Lung (tissue), 12 donors: ENCODE measurements around the gene SLC19A1. TPM values are rescaled to one million over a fixed set of nuclear protein-coding genes. Genes with fewer than 3 reads are reported as not detected.

Experiments used
- ATAC-seq: fragments of 200-7000 bp; cut with Tn5 transposase; one replicate; pipeline ENCODE4 v1.9.1; 2020; ENCODE audit warnings: moderate number of reproducible peaks; ENCODE audit not compliant: insufficient read depth, low FRiP score
- DNase-seq, 3 donors: peaks; one replicate each; pipeline ENCODE4 v3.0.0-alpha.2; 2013 to 2017
- H3K27ac ChIP-seq, 2 donors: one replicate each; pipeline ENCODE4 v1.5.1; 2013; ENCODE audit warnings: mild to moderate bottlenecking in 2 of 2, moderate library complexity in 2 of 2, control low read depth in 1 of 2, inconsistent platforms in 1 of 2, low read depth in 1 of 2, low read length in 1 of 2
- H3K27me3 ChIP-seq, 3 donors: one replicate each; pipeline ENCODE4 v1.5.1; 2013; ENCODE audit warnings: low read length in 2 of 3; ENCODE audit not compliant: control insufficient read depth in 3 of 3, insufficient read depth in 3 of 3
- H3K36me3 ChIP-seq, 4 donors: one replicate each; pipeline ENCODE4 v1.5.1; 2013; ENCODE audit warnings: low read length in 4 of 4, mild to moderate bottlenecking in 1 of 4, moderate library complexity in 1 of 4; ENCODE audit not compliant: control insufficient read depth in 4 of 4, insufficient read depth in 4 of 4
- H3K4me1 ChIP-seq, 5 donors: one replicate each; pipeline ENCODE4 v1.5.1; 2013; ENCODE audit warnings: low read length in 5 of 5, mild to moderate bottlenecking in 2 of 5, moderate library complexity in 1 of 5; ENCODE audit not compliant: control insufficient read depth in 5 of 5, insufficient read depth in 5 of 5
- H3K4me3 ChIP-seq: one replicate; pipeline ENCODE4 v1.5.1; 2013; ENCODE audit warnings: mild to moderate bottlenecking, control low read depth, moderate library complexity
- H3K9ac ChIP-seq, 2 donors: one replicate each; pipeline ENCODE4 v1.5.1; 2013; ENCODE audit warnings: low read length in 2 of 2, control low read depth in 1 of 2; ENCODE audit not compliant: insufficient read depth in 1 of 2
- H3K9me3 ChIP-seq, 4 donors: one replicate each; pipeline ENCODE4 v1.5.1; 2013; ENCODE audit warnings: low read length in 3 of 4, mild to moderate bottlenecking in 1 of 4, moderate library complexity in 1 of 4; ENCODE audit not compliant: control insufficient read depth in 4 of 4, insufficient read depth in 3 of 4
- CTCF ChIP-seq: IDR thresholded peaks from 2 replicates; pipeline ENCODE4 v1.5.1; 2012; ENCODE audit warnings: mild to moderate bottlenecking; ENCODE audit errors: control extremely low read depth, extremely low read depth
- WGBS, 2 donors: extraction: QIAGEN DNeasy Blood & Tissue Kit; methylation state at CpG; one replicate each; pipeline ENCODE4 v1.1.7; 2013; 5-methylcytosine and 5-hydroxymethylcytosine counted together
- polyA plus RNA-seq, 2 donors: library from polyadenylated mRNA; stranded (reverse); fragments of 200-250 nt; gene quantifications; one replicate each; pipeline ENCODE4 v1.2.1, GENCODE V29; 2013
- total RNA-seq, 2 donors: library from RNA; depleted of rRNA in 1 of 2; stranded (reverse); fragments of >200 nt in 1 of 2; gene quantifications; one replicate each; pipeline ENCODE4 v1.2.1, GENCODE V29; 2014 to 2021
- donor health status: control.
- donor health status: control.
- donor health status: Bipolar disorder and iron deficiency.
- donor health status: healthy.
- donor health status: DM: yes; HTN: yes; CAD: no.

Gene SLC19A1
- total and polyA plus RNA-seq, 4 donors: 23.8 to 42.0 (median 26.2) TPM

GRCh38 chr21:45576838-45577737 is 34.8 kb upstream of the SLC19A1 start:
- H3K27ac ChIP-seq: no peak overlapping the region
- TF ChIP-seq CTCF: no peak
- H3K4me3 ChIP-seq: no peak overlapping the region
- H3K27me3 ChIP-seq: no peaks in the 10 kb centered on the region
- no peak overlapping the region for H3K9ac ChIP-seq
- no peaks in the 10 kb centered on the region for H3K9me3 ChIP-seq
- DNase-seq (peak in 1 of 3 donors; percentile 12), ATAC-seq (no peak)
- peaks cover 0 to 25% (median 3%) of the 10 kb centered on the region in 5 donors for H3K4me1 ChIP-seq
- H3K36me3 ChIP-seq: no peaks in the 10 kb centered on the region
- WGBS, 2 donors: 82 to 85% methylated on average over 24 of the region's 24 CpGs

DNA sequence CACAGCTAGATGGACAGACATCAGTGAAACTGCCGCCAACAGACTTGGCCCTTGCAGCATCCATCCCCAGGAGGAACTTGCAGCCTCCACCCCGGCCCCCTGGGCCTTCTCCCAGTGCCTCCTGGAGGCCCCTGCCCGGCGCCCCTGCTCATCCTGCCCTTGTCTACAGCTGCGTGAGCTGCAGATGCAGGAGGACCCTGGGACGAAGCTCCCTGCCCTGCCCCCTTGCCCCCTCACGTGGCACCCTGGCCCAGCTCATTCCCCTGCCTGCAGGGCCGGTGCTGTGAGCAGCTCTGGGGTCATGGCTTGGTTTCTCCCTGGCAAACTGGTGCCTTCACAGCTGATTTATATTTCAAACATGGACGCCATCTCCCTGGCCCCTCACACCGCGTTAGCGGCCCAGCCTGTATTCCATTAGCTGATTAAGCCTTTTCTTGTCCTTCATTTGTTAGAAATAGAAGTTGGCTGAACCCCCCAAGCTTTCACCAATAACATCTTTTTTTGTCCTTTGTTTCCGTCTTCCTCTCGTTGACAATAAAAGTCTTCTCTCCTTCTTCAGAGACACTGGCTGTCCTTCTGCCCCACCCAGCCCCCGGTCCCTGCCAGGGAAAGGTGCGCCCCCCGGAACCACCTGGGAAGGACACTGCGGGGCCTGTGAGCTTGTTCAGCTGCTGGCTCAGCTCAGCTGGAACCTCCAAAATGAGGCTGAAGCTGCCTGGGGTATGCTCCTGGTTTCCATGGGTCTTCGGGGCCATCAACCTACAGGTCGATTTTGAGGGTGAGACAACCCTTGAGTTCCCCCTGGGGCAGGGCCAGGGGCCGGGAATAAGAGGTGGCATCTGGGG is 34.0 kb upstream of the SLC19A1 start:
- peak in 1 of 3 donors; percentile 7 for DNase-seq
- Histone ChIP-seq H3K27me3 (no peaks in the 10 kb centered on the region), H3K9ac (no peak overlapping the region), H3K4me1 (peaks cover 0 to 25% (median 3%) of the 10 kb centered on the region in 5 donors), H3K9me3 (no peaks in the 10 kb centered on the region), H3K36me3 (no peaks in the 10 kb centered on the region), H3K4me3 (no peak overlapping the region), H3K27ac (no peak overlapping the region)
- WGBS, 2 donors: 89% methylated on average over 21 of the region's 21 CpGs
- no peak for ATAC-seq
- TF ChIP-seq CTCF: no peak

DNA sequence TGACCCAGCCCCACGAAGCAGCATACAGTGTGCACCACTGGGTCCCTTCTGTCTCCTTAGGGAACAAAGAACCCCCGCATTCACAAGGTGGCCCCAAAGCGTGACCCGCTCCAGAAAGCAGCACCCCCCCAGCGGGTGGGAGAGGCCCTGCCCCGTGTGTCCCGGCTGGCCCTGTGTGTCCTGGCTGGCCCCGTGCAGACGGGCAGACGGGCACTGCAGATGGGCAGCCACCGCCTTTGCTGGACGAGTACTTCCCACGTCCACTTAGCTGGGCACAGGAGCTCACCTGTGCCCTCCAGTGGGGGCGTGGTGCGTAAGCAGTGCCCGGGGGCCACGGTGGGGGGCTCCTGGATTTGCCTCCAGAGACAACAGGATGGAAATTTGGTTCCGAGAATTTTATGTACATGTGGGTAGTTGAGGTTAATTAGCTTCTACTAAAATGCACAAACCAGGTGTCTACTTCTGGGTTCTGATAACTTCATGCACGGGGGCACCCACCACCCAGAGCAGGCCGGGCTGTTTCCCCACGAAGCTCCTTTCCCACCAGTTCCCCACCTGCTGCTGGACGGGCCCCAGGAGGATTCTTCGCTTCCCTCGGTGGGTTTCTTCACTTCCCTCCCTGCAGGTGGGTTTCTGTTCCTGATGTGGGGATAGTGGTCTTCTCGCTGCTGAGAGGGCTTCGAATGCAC is 33.2 kb upstream of the SLC19A1 start:
- no peaks in the 10 kb centered on the region for H3K36me3 ChIP-seq

More for the DNA sequence above, 33.2 kb upstream of the SLC19A1 start:
- Histone ChIP-seq H3K4me3 (no peak overlapping the region), H3K4me1 (peaks cover 0 to 25% (median 9%) of the 10 kb centered on the region in 5 donors), H3K9me3 (no peaks in the 10 kb centered on the region), H3K9ac (no peak overlapping the region), H3K27ac (no peak overlapping the region), H3K27me3 (no peaks in the 10 kb centered on the region)
- no peak for TF ChIP-seq CTCF
- ATAC-seq: no peak
- no peak for DNase-seq
- 79 to 82% methylated on average over 26 of the region's 26 CpGs for WGBS, 2 donors
